Hepatocyte (in vitro differentiated cells): ENCODE measurements around the gene ODC1. TPM values are rescaled to one million over a fixed set of nuclear protein-coding genes. Genes with fewer than 3 reads are reported as not detected.

Source experiments
- DNase-seq: peaks from one replicate; pipeline ENCODE4 v3.0.0-alpha.2; 2016; ENCODE audit warnings: low spot score
- H2AFZ ChIP-seq: fragments of 200-600 bp; sonication (generic); 2 replicates; pipeline ENCODE4 v1.6.0; 2016; ENCODE audit warnings: antibody characterized with exemption, mild to moderate bottlenecking
- H3K27ac ChIP-seq: fragments of 200-600 bp; sonication (generic); 2 replicates; pipeline ENCODE4 v1.5.1; 2016; ENCODE audit warnings: mild to moderate bottlenecking
- H3K27me3 ChIP-seq: fragments of 200-600 bp; sonication (generic); 2 replicates; pipeline ENCODE4 v1.6.1; 2016
- H3K36me3 ChIP-seq: fragments of 200-600 bp; sonication (generic); replicated peaks from 2 replicates; pipeline ENCODE4 v1.5.1; 2016; ENCODE audit warnings: low read depth; ENCODE audit not compliant: insufficient read depth
- H3K4me1 ChIP-seq: fragments of 200-600 bp; sonication (generic); 2 replicates; pipeline ENCODE4 v1.5.1; 2016; ENCODE audit warnings: mild to moderate bottlenecking, moderate library complexity; ENCODE audit not compliant: insufficient read depth
- H3K4me2 ChIP-seq: fragments of 200-600 bp; sonication (generic); 2 replicates; pipeline ENCODE4 v1.6.0; 2016
- H3K4me3 ChIP-seq: fragments of 200-600 bp; sonication (generic); 2 replicates; pipeline ENCODE4 v1.5.1; 2016; ENCODE audit warnings: mild to moderate bottlenecking
- H3K79me2 ChIP-seq: fragments of 200-600 bp; sonication (generic); 2 replicates; pipeline ENCODE4 v1.6.0; 2017; ENCODE audit warnings: mild to moderate bottlenecking
- H3K9me2 ChIP-seq: fragments of 200-600 bp; sonication (generic); replicated peaks from 2 replicates; pipeline ENCODE4 v1.6.0; 2017; ENCODE audit warnings: mild to moderate bottlenecking; ENCODE audit not compliant: insufficient read depth
- H3K9me3 ChIP-seq: fragments of 200-600 bp; sonication (generic); 2 replicates; pipeline ENCODE4 v1.5.1; 2016; ENCODE audit warnings: low read depth, mild to moderate bottlenecking
- H4K20me1 ChIP-seq: fragments of 200-600 bp; sonication (generic); 2 replicates; pipeline ENCODE4 v1.6.0; 2016; ENCODE audit warnings: mild to moderate bottlenecking; ENCODE audit not compliant: insufficient read depth, poor library complexity, severe bottlenecking
- EZH2 ChIP-seq: fragments of 200-600 bp; sonication (generic); IDR thresholded peaks from 2 replicates; pipeline ENCODE4 v1.6.1; 2016; ENCODE audit warnings: antibody characterized with exemption, mild to moderate bottlenecking, borderline replicate concordance
- EZH2phosphoT487 ChIP-seq: fragments of 200-600 bp; sonication (generic); IDR thresholded peaks from one replicate; pipeline ENCODE4 v1.6.1; 2018; ENCODE audit warnings: antibody characterized with exemption, mild to moderate bottlenecking, low read depth, moderate library complexity; ENCODE audit not compliant: unreplicated experiment, severe bottlenecking
- WGBS: methylation state at CpG from one replicate; pipeline ENCODE4 v1.1.6; 2016; ENCODE audit warnings: low lambda C conversion rate; ENCODE audit errors: missing lambda C conversion rate; 5-methylcytosine and 5-hydroxymethylcytosine counted together
- polyA plus RNA-seq: library from polyadenylated mRNA; unstranded; fragments of >200 nt; fragmentation: Nextera tagmentation; extraction: Ambion mirVana; gene quantifications from 2 replicates; pipeline ENCODE4 v1.2.1, GENCODE V29; 2016
- total RNA-seq: library from RNA; depleted of rRNA; stranded (reverse); fragments of >200 nt; gene quantifications from 2 replicates; pipeline ENCODE4 v1.2.3, GENCODE V29; 2014
- TF ChIP-seq, protein P1 (sequence below): fragments of 200-600 bp; sonication (generic); IDR thresholded peaks from 2 replicates; pipeline ENCODE4 v1.5.1; 2016; ENCODE audit warnings: antibody characterized with exemption, mild to moderate bottlenecking; ENCODE audit not compliant: poor library complexity

The ODC1 gene
- total and polyA plus RNA-seq, 2 experiments from 2014 or later = 92.8 to 165 TPM

DNA sequence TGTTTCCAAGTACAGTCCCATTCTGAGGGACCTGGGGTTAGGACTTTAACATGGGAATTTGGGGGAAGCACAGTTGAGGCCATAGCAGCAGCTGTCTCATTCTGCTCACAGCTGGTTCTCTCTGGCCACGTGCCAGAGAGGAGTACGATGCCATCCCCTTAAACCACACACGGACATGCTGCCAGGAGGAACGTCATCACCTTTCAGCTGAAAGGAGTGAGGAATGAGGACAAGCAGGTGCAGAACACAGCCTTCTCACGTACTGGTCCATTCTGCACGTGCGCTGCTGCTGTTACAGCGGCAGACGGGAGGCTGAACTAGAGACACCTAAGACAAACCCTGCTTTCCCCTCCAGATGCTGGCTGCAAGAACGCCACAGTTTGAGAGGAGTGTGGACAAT lies 33.5 kb downstream of the ODC1 start:
- no peaks in the 10 kb centered on the region for H3K9me2 ChIP-seq
- no peaks in the 10 kb centered on the region for H4K20me1 ChIP-seq
- DNase-seq = no peak
- H3K79me2 ChIP-seq = no peaks in the 10 kb centered on the region
- H3K4me3 ChIP-seq = no peak overlapping the region
- H3K4me2 ChIP-seq = no peak overlapping the region
- H3K4me1 ChIP-seq = peaks cover 17% of the 10 kb centered on the region
- peak overlapping the region; percentile 40 for H3K27ac ChIP-seq
- no peaks in the 10 kb centered on the region for H3K27me3 ChIP-seq
- TF ChIP-seq, protein P1, sequence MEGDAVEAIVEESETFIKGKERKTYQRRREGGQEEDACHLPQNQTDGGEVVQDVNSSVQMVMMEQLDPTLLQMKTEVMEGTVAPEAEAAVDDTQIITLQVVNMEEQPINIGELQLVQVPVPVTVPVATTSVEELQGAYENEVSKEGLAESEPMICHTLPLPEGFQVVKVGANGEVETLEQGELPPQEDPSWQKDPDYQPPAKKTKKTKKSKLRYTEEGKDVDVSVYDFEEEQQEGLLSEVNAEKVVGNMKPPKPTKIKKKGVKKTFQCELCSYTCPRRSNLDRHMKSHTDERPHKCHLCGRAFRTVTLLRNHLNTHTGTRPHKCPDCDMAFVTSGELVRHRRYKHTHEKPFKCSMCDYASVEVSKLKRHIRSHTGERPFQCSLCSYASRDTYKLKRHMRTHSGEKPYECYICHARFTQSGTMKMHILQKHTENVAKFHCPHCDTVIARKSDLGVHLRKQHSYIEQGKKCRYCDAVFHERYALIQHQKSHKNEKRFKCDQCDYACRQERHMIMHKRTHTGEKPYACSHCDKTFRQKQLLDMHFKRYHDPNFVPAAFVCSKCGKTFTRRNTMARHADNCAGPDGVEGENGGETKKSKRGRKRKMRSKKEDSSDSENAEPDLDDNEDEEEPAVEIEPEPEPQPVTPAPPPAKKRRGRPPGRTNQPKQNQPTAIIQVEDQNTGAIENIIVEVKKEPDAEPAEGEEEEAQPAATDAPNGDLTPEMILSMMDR = no peak
- TF ChIP-seq EZH2 (no peak), EZH2phosphoT487 (no peak)
- WGBS = 85% methylated on average over 10 of the region's 10 CpGs
- no peaks in the 10 kb centered on the region for H3K36me3 ChIP-seq
- H3K9me3 ChIP-seq = no peaks in the 10 kb centered on the region
- no peak overlapping the region for H2AFZ ChIP-seq

DNA sequence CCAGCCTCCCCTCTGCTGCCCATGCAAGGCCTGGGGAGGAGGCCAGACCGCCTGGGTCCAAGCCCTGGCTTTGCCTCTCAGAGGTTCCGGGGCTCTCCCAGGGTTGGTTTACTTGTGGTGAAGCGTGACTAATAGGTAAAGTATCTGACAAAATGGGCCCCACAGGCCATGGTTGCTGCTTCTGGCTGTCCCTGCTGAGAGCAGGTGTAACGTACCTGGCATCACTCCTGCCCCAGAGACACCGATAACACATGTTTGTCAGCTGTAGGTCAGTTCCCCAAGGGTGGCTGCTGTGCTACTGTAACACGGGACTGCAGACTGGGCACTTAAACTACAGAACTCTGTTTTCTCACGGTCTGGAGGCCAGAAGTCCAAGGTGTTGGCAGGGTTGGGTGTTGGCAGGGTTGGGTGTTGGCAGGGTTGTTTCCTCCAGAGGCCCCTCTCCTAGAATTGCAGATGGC lies 34.1 kb downstream of the ODC1 start:
- 75% methylated on average over 7 of the region's 7 CpGs for WGBS
- H3K4me2 ChIP-seq = no peak overlapping the region
- H3K79me2 ChIP-seq = no peaks in the 10 kb centered on the region
- H2AFZ ChIP-seq = no peak overlapping the region
- H3K36me3 ChIP-seq = no peaks in the 10 kb centered on the region
- no peaks in the 10 kb centered on the region for H4K20me1 ChIP-seq
- no peaks in the 10 kb centered on the region for H3K9me3 ChIP-seq
- no peaks in the 10 kb centered on the region for H3K27me3 ChIP-seq
- no peak overlapping the region for H3K4me3 ChIP-seq
- no peak for DNase-seq
- no peaks in the 10 kb centered on the region for H3K9me2 ChIP-seq
- H3K27ac ChIP-seq = peak overlapping the region; percentile 40
- peaks cover 18% of the 10 kb centered on the region for H3K4me1 ChIP-seq
- TF ChIP-seq EZH2phosphoT487 (no peak), EZH2 (no peak)
- TF ChIP-seq, protein P1 = no peak

- Histone ChIP-seq H3K4me1 (peaks cover 23% of the 10 kb centered on the region), H3K9me2 (no peaks in the 10 kb centered on the region), H3K4me3 (no peak overlapping the region), H2AFZ (no peak overlapping the region), H3K9me3 (no peaks in the 10 kb centered on the region), H3K36me3 (no peaks in the 10 kb centered on the region), H3K79me2 (no peaks in the 10 kb centered on the region), H3K4me2 (no peak overlapping the region), H3K27ac (peak overlapping the region; percentile 40), H3K27me3 (no peaks in the 10 kb centered on the region), H4K20me1 (no peaks in the 10 kb centered on the region)
- 82% methylated on average over 10 of the region's 10 CpGs for WGBS
- TF ChIP-seq EZH2 (no peak), EZH2phosphoT487 (no peak)
- TF ChIP-seq, protein P1 = no peak
- no peak for DNase-seq
Measured at GRCh38 chr2:10413503-10413902, 34.6 kb downstream of the ODC1 start.

- Histone ChIP-seq H3K4me2 (no peak overlapping the region), H3K9me2 (no peaks in the 10 kb centered on the region), H3K36me3 (no peaks in the 10 kb centered on the region), H3K27ac (no peak overlapping the region), H4K20me1 (no peaks in the 10 kb centered on the region), H3K9me3 (no peaks in the 10 kb centered on the region), H3K4me1 (peaks cover 24% of the 10 kb centered on the region), H3K4me3 (no peak overlapping the region), H3K27me3 (no peaks in the 10 kb centered on the region), H2AFZ (no peak overlapping the region), H3K79me2 (no peaks in the 10 kb centered on the region)
- 94% methylated on average over 3 of the region's 3 CpGs for WGBS
- no peak for TF ChIP-seq EZH2
- TF ChIP-seq, protein P1 = no peak
- no peak for DNase-seq
Measured at GRCh38 chr2:10412380-10412779, 35.7 kb downstream of the ODC1 start.
